Endothelial cell of umbilical vein (primary cell): ENCODE results near the gene USP35.

Experiments
- CTCF ChIP-seq, 2 donors: IDR thresholded peaks; 1 replicate in 1 of 2; 2 replicates in 1 of 2; pipeline ENCODE4 v1.5.1; 2011; ENCODE audit warnings: low read length in 2 of 2, mild to moderate bottlenecking in 2 of 2, moderate library complexity in 2 of 2, control low read depth in 1 of 2, inconsistent platforms in 1 of 2, low read depth in 1 of 2; ENCODE audit not compliant: insufficient read depth in 1 of 2; ENCODE audit errors: extremely low read depth in 1 of 2
- EZH2 ChIP-seq: IDR thresholded peaks from 2 replicates; pipeline ENCODE4 v1.6.1; 2012; ENCODE audit warnings: borderline replicate concordance, low read depth, mild to moderate bottlenecking, moderate library complexity, low read length, inconsistent platforms; ENCODE audit not compliant: severe bottlenecking
- FOS ChIP-seq: IDR thresholded peaks from 2 replicates; pipeline ENCODE4 v1.6.1; 2011; ENCODE audit warnings: mild to moderate bottlenecking, low read length, moderate library complexity, borderline replicate concordance; ENCODE audit not compliant: insufficient read depth
- GATA2 ChIP-seq: IDR thresholded peaks from 2 replicates; pipeline ENCODE4 v1.7.0; 2011; ENCODE audit warnings: low read depth, mild to moderate bottlenecking, moderate library complexity, mixed read lengths, low read length; ENCODE audit not compliant: insufficient read length, insufficient read depth
- MAX ChIP-seq: IDR thresholded peaks from 2 replicates; pipeline ENCODE4 v1.6.1; 2011; ENCODE audit not compliant: insufficient read depth, insufficient read length
- MYC ChIP-seq: IDR thresholded peaks from one replicate; pipeline ENCODE4 v1.6.1; 2011; ENCODE audit warnings: mild to moderate bottlenecking, low read depth, low read length
- POLR2A ChIP-seq: IDR thresholded peaks from 2 replicates; pipeline ENCODE4 v1.6.1; 2012; ENCODE audit warnings: low read depth, mild to moderate bottlenecking, control low read depth, low read length
- POLR2AphosphoS5 ChIP-seq: IDR thresholded peaks from 2 replicates; pipeline ENCODE4 v1.6.1; 2012; ENCODE audit warnings: low read depth, mild to moderate bottlenecking, control low read depth, low read length, moderate library complexity; ENCODE audit not compliant: insufficient read depth

GRCh38 chr11:78212586-78213371 lies 24.1 kb downstream of the USP35 start:
- TF ChIP-seq CTCF (IDR thresholded peaks at IDR 0.05; ENCODE audit: extremely low read depth in 1 of 2, insufficient read depth in 1 of 2, low read depth in 1 of 2, low read length in 2 of 2) (no peak), GATA2 (no peak), POLR2A (no peak), EZH2 (no peak), MAX (no peak), POLR2AphosphoS5 (no peak), MYC (no peak), FOS (no peak)
